Measurements from ENCODE around the gene STARD9.

STARD9 gene

DNA sequence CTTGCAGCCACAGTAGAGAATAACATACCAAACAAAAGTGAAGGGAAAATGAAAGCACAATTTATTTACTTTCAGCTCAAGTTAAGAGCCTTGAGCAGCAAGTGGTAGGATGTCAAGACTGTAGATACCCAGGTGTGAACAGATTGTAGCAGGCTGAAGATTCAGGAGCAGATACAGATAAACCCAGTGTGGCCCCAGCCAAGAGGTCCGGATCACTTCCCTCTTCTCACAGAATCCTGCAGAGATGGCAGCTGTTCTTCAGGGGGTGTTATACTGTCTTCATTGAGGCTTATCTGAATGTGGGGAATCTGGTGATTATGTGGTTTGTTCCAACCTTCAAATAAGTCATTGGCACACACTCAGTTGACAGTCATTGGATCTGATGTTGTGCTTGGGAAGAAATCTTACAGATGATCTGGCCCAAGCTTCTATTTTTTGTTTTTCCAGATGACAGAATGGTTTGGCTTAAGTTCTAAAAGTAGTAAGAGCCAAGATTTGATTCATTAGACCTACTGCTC is 2.2 kb downstream of the STARD9 start:
- TF ChIP-seq, protein P1, sequence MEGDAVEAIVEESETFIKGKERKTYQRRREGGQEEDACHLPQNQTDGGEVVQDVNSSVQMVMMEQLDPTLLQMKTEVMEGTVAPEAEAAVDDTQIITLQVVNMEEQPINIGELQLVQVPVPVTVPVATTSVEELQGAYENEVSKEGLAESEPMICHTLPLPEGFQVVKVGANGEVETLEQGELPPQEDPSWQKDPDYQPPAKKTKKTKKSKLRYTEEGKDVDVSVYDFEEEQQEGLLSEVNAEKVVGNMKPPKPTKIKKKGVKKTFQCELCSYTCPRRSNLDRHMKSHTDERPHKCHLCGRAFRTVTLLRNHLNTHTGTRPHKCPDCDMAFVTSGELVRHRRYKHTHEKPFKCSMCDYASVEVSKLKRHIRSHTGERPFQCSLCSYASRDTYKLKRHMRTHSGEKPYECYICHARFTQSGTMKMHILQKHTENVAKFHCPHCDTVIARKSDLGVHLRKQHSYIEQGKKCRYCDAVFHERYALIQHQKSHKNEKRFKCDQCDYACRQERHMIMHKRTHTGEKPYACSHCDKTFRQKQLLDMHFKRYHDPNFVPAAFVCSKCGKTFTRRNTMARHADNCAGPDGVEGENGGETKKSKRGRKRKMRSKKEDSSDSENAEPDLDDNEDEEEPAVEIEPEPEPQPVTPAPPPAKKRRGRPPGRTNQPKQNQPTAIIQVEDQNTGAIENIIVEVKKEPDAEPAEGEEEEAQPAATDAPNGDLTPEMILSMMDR (IDR thresholded peaks at IDR 0.05; ENCODE audit: low read depth, low read length, missing control alignments): no peak
- no peak overlapping the region for H3K4me3 ChIP-seq (replicated peaks; ENCODE audit: low read depth, low read length)
- no peak for DNase-seq (ENCODE audit: extremely low read depth, low read depth)

DNA sequence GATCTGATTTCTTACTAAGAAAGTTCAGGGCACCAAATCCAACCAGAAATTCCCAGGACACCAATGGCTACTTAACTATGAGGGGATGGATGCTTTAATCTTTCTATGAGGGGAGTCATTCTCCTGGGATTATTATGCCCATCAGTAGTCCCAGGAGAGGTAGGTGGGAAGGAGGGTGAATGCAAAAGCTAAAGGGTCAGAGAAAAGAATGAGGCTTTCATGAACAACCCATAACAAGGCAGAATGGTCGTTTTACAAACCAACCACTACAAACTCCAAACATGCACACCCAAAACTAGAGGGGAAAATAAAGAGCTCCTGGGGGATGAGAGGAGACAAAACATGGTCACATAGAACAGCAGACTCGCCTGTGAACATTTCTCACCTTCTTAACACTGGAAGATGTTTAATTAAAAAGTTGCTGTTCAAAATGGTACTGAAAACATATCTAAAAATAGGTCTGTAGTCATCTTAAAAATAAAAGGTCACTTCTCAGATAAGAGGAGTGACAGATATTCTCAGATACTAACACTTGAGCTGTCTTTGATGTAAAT is 3.7 kb downstream of the STARD9 start:
- DNase-seq (ENCODE audit: extremely low read depth, low read depth): no peak
- TF ChIP-seq, protein P1 (IDR thresholded peaks at IDR 0.05; ENCODE audit: low read depth, low read length, missing control alignments): no peak
- no peak overlapping the region for H3K4me3 ChIP-seq (replicated peaks; ENCODE audit: low read depth, low read length)

DNA sequence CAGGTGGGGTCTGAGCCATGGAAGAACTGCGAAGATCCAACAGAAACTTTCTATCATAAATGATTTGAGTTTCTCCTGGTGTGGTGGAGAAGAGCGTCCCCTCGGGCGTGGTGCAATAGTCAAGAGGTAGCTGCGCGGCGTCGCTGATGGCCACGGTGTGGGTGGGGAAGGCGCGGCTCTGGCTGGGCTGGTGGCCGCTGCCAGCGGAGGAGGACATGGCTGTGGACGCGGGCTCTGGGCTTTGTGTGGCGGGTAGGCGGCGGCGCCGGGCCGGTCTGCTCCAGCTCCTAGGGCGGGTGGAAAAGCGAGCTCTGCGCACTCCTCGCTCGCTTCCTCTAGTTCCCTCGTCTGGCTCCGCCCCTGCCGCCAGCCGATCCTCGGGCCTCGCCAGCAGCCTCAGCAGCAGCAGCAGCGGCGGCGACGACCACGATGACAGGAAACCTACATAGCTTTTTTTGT is 5.9 kb downstream of the STARD9 start:
- TF ChIP-seq, protein P1 (IDR thresholded peaks at IDR 0.05; ENCODE audit: low read depth, low read length, missing control alignments): no peak
- H3K4me3 ChIP-seq (replicated peaks; ENCODE audit: low read depth, low read length): peak overlapping the region; percentile 32
- no peak for DNase-seq (ENCODE audit: extremely low read depth, low read depth)

DNA sequence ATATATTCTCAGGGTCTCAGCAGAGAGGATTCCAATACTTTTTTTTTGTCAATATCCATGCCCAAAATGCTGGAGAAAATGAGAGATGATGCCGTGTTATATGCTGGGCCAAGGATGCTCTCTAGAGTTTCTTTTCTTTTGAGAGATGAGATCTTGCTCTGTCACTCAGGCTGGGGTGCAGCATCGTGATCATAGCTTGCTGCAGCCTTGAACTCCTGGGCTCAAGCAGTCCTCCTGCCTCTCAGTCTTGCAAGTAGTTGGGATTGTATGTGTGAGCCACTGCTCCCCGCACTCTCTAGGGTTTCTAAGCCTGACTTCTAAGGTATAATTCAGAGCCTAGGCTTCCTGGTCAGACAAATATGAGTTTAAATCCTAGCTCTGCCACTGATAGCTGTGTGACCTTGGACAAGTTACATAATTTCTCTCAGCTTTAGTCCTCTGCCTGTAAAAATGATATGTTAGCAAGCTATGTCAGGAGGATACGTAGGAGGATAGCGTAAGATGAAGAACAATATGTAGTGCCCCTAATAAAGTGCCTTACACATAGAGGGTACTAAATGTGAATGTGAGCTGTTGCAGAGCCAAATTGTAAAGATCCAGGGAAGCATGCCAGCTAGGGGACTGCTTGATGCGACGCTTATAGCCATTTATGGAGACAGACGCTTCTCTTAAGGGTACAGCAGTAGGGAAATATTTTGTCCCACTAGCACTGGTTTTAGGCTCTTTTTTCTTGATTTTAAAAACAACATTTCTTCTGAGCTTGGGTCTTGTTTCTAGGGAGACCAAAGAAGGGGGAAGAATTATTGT is 7.4 kb downstream of the STARD9 start:
- H3K4me3 ChIP-seq (replicated peaks; ENCODE audit: low read depth, low read length): no peak overlapping the region
- no peak for DNase-seq (ENCODE audit: extremely low read depth, low read depth)
- TF ChIP-seq, protein P1 (IDR thresholded peaks at IDR 0.05; ENCODE audit: low read depth, low read length, missing control alignments): no peak

DNA sequence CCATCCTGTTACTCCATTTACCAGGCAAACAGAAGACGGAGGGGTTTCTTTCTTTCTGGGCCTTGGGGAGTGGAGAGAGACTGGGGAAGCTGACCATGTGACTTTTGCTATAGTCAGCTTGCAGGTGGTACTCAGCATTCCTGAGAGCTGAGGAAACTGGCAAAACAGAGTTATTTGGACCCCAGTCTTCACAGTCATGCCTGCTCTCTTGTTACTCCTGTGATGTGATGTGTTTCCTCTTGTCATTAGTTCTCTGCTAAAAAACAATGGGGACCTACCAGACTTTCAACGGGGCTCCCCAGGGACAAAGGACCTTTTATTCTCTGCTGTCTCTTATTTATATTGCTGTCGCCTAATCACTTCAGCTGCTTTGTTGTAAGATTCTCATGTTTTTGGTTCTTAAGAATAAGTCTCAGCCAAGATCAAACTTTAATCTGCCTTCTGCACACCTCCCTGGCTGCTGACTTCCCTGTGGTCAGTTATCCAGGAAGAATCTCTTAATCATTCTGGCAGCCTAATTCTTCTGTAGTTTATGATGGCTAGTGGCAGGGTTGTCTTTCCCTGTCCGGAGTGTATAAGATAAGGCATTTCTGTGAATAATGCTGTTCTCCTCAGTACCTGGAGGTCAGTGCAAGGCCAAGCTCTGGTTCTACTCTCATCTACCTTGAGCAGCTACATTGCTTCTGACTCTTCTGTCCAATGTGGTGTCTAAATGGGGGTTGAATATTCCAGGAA is 8.8 kb downstream of the STARD9 start:
- H3K4me3 ChIP-seq (replicated peaks; ENCODE audit: low read depth, low read length): no peak overlapping the region
- no peak for DNase-seq (ENCODE audit: extremely low read depth, low read depth)
- TF ChIP-seq, protein P1 (IDR thresholded peaks at IDR 0.05; ENCODE audit: low read depth, low read length, missing control alignments): no peak

DNA sequence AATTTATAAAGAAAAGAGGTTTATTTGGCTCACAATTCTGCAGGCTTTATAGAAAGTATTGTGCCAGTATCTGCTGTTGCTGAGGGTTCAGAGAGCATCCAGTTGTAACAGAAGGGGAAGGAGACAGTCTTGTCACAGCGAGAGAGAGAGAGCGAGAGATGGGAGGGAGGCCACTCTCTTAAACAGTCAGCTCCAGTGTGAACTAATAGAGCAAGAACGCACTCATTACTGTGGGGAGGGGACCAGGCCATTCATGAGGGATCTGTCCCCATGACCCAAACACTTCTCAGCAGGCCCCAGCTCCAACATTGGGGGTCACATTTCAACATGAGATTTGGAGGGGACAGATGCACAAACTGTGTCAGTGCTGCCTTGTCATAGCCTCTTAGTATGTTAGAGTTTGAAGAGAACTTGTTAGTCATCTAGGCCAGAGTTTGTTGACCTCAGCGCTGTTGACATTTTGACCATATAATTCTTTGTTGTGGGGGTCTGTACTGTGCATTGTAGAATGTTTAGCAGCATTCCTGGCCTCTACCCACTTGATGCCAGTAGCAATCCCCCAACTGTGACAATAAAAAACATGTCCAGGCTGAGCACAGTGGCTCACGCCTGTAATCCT is 15.3 kb downstream of the STARD9 start:
- no peak for DNase-seq (ENCODE audit: extremely low read depth, low read depth)
- TF ChIP-seq, protein P1 (IDR thresholded peaks at IDR 0.05; ENCODE audit: low read depth, low read length, missing control alignments): no peak
- no peak overlapping the region for H3K4me3 ChIP-seq (replicated peaks; ENCODE audit: low read depth, low read length)
